CD4-positive, alpha-beta T cell (primary cell): ENCODE measurements around the gene RTN4RL1. TPM values are rescaled to one million over a fixed set of nuclear protein-coding genes. Genes with fewer than 3 reads are reported as not detected.

Source experiments
- ATAC-seq: fragments of 200-7000 bp; cut with Tn5 transposase; one replicate; pipeline ENCODE4 v1.10.0; 2022; ENCODE audit warnings: mild to moderate bottlenecking; ENCODE audit not compliant: poor library complexity
- CTCF ChIA-PET: fragments of 350-600 bp; sonication (Branson Sonifier 250); formaldehyde crosslinking; loops from one replicate; lab custom pipeline; 2021; ENCODE audit warnings: antibody characterized with exemption, inconsistent platforms; lab: Charles Lee
- POLR2A ChIA-PET: fragments of 350-600 bp; sonication (Branson Sonifier 250); formaldehyde crosslinking; loops from one replicate; lab custom pipeline; 2021; ENCODE audit warnings: antibody characterized with exemption, inconsistent platforms; lab: Charles Lee
- DNase-seq, 14 experiments: peaks; one replicate each; pipeline ENCODE4 v3.0.0-alpha.2; 2013 to 2020; ENCODE audit warnings: mixed read lengths in 2 of 14
- H3K27ac ChIP-seq, 2 donors: one replicate each; pipeline versions ENCODE4 v1.5.1 to v1.7.0; 2013; ENCODE audit warnings: low read length in 2 of 2, low read depth in 1 of 2, mild to moderate bottlenecking in 1 of 2
- H3K27me3 ChIP-seq, 2 experiments: 1 replicate in 1 of 2; 2 replicates in 1 of 2; pipeline versions ENCODE4 v1.6.1 to v1.7.0; 2013; ENCODE audit warnings: low read length in 2 of 2, control low read depth in 1 of 2, mild to moderate bottlenecking in 1 of 2, moderate library complexity in 1 of 2; ENCODE audit not compliant: insufficient read depth in 2 of 2, control insufficient read depth in 1 of 2
- H3K36me3 ChIP-seq: one replicate; pipeline ENCODE4 v1.6.1; 2013; ENCODE audit warnings: low read length, control low read depth; ENCODE audit not compliant: insufficient read depth
- H3K4me1 ChIP-seq: one replicate; pipeline ENCODE4 v1.6.1; 2013; ENCODE audit warnings: low read length, control low read depth; ENCODE audit not compliant: insufficient read depth
- H3K4me3 ChIP-seq: one replicate; pipeline ENCODE4 v1.5.1; 2013; ENCODE audit warnings: mild to moderate bottlenecking, low read length, moderate library complexity
- H3K9me3 ChIP-seq, 2 experiments: 1 replicate in 1 of 2; 2 replicates in 1 of 2; pipeline versions ENCODE4 v1.6.1 to v1.7.0; 2013; ENCODE audit warnings: low read length in 2 of 2, mild to moderate bottlenecking in 2 of 2, control low read depth in 1 of 2, moderate library complexity in 1 of 2; ENCODE audit not compliant: control insufficient read depth in 1 of 2, insufficient read depth in 1 of 2
- H3K27ac Mint-ChIP-seq: one replicate; pipeline ENCODE4 v1.8.0; 2020; ENCODE audit warnings: mixed read lengths
- H3K27me3 Mint-ChIP-seq: one replicate; pipeline ENCODE4 v1.8.0; 2021; ENCODE audit warnings: mixed read lengths
- H3K36me3 Mint-ChIP-seq: one replicate; pipeline ENCODE4 v1.8.0; 2021; ENCODE audit warnings: low read depth, mixed read lengths
- H3K4me1 Mint-ChIP-seq: one replicate; pipeline ENCODE4 v1.8.0; 2021; ENCODE audit warnings: low read depth, mixed read lengths
- H3K4me3 Mint-ChIP-seq: one replicate; pipeline ENCODE4 v1.8.0; 2020; ENCODE audit warnings: mild to moderate bottlenecking, mixed read lengths
- H3K9me3 Mint-ChIP-seq: one replicate; pipeline ENCODE4 v1.8.0; 2020; ENCODE audit warnings: mixed read lengths
- intact Hi-C, 2 experiments: fragments of 100-400 bp; cut with DNase I in 1 of 2; cut with micrococcal nuclease in 1 of 2; formaldehyde crosslinking; loops; one replicate each; pipeline versions ENCODE4 v1.15.1 to v1.9.0; 2023 to 2025; cut with DNase I, micrococcal nuclease
- total RNA-seq, 174 experiments: library from RNA in 2 of 174; stranded (reverse) in 2 of 174; gene quantifications; one replicate each; pipeline ENCODE4 v1.2.3 and lab custom pipeline; 2021 to 2026
- TF ChIP-seq, protein P1 (sequence below): fragments of 200-600 bp; IDR thresholded peaks from one replicate; pipeline ENCODE4 v1.8.0; 2022; ENCODE audit warnings: antibody characterized with exemption, mild to moderate bottlenecking

Gene RTN4RL1
- total RNA-seq, 2 experiments from 2014 or later, result 0.06 to 0.11 TPM

DNA sequence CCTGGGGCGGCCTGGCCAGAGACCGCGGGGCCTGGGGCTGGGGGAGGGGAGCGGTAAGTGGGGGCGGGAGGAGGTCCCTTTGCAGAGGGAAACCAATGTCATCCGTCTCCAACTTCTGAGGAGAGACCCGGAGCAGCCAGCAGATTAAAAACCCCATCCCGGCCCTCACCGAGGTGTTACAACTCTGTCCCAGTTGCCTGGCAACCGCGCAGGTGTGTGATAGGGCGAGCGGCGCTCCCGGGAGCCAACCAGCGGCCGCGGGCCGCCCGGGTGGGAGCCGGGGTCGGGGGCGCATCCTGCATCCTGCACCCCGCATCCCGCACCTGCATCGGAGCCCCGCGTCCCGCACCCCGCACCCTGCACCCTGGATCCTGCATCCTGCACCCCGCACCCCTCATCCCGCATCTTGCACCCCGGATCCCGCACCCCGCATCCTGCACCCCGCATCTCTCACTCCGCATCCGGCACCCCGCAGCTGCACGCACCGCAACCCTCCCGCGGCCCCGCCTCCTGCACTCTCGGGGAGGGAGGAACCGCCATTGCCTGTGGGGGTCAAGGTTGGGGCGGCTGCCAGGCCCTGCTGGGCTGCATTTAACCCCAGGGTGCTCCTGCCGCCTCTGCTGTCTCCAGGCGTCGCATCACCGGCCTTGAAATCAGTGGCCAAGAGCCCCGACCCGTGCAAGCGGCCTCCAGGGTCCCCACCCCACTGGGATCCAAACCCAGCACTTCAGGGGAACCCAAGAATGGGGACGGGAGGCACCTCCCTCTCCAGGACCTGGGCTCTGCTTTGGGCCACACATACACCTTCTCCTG lies 47.3 kb downstream of the RTN4RL1 start:
- no peak for DNase-seq
- peaks cover 12% of the 10 kb centered on the region for H3K4me1 Mint-ChIP-seq
- H3K27me3 Mint-ChIP-seq, result peaks cover 29% of the 10 kb centered on the region

GRCh38 chr17:1976683-1977064 lies 48.5 kb downstream of the RTN4RL1 start:
- ATAC-seq (no peak), DNase-seq (no peak)
- Mint-ChIP-seq H3K27ac (no peak overlapping the region), H3K4me1 (peaks cover 18% of the 10 kb centered on the region), H3K27me3 (peaks cover 35% of the 10 kb centered on the region), H3K36me3 (no peaks in the 10 kb centered on the region), H3K9me3 (no peaks in the 10 kb centered on the region), H3K4me3 (no peak overlapping the region)
- ChIA-PET POLR2A (no interaction called here), CTCF (no interaction called here)
- H3K9me3 ChIP-seq, result no peaks in the 10 kb centered on the region
- no peak overlapping the region for H3K4me3 ChIP-seq
- H3K27ac ChIP-seq, result no peak overlapping the region
- intact Hi-C loops, result no loop called here
- H3K27me3 ChIP-seq, result peaks cover 14 to 19% of the 10 kb centered on the region in 2 experiments
- peaks cover 13% of the 10 kb centered on the region for H3K4me1 ChIP-seq
- H3K36me3 ChIP-seq, result no peaks in the 10 kb centered on the region
- TF ChIP-seq, protein P1, sequence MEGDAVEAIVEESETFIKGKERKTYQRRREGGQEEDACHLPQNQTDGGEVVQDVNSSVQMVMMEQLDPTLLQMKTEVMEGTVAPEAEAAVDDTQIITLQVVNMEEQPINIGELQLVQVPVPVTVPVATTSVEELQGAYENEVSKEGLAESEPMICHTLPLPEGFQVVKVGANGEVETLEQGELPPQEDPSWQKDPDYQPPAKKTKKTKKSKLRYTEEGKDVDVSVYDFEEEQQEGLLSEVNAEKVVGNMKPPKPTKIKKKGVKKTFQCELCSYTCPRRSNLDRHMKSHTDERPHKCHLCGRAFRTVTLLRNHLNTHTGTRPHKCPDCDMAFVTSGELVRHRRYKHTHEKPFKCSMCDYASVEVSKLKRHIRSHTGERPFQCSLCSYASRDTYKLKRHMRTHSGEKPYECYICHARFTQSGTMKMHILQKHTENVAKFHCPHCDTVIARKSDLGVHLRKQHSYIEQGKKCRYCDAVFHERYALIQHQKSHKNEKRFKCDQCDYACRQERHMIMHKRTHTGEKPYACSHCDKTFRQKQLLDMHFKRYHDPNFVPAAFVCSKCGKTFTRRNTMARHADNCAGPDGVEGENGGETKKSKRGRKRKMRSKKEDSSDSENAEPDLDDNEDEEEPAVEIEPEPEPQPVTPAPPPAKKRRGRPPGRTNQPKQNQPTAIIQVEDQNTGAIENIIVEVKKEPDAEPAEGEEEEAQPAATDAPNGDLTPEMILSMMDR, result no peak

More for the DNA sequence above, 47.3 kb downstream of the RTN4RL1 start:
- CTCF ChIA-PET, result interaction anchor here (0.6 kb wide), 1 partner anchor 75 kb away, joined by 4 read pairs; no protein-coding TSS in a partner anchor
- no peak overlapping the region for H3K4me3 ChIP-seq
- Mint-ChIP-seq H3K4me3 (no peak overlapping the region), H3K36me3 (no peaks in the 10 kb centered on the region), H3K9me3 (no peaks in the 10 kb centered on the region), H3K27ac (no peak overlapping the region)
- POLR2A ChIA-PET, result no interaction called here
- TF ChIP-seq, protein P1, result no peak
- intact Hi-C loops, result no loop called here
- H3K36me3 ChIP-seq, result no peaks in the 10 kb centered on the region
- no peaks in the 10 kb centered on the region for H3K9me3 ChIP-seq
- no peak overlapping the region for H3K27ac ChIP-seq
- no peak for ATAC-seq
- H3K27me3 ChIP-seq, result peaks cover 14 to 19% of the 10 kb centered on the region in 2 experiments
- H3K4me1 ChIP-seq, result peaks cover 8% of the 10 kb centered on the region

GRCh38 chr17:1976000-1976682 lies 49.0 kb downstream of the RTN4RL1 start:
- H3K4me3 Mint-ChIP-seq, result no peak overlapping the region
- H3K9me3 ChIP-seq, result no peaks in the 10 kb centered on the region
- H3K27ac ChIP-seq, result no peak overlapping the region
- no peaks in the 10 kb centered on the region for H3K36me3 Mint-ChIP-seq
- intact Hi-C loops, result no loop called here
- TF ChIP-seq, protein P1, result no peak
- ATAC-seq, result no peak
- POLR2A ChIA-PET, result no interaction called here
- no peaks in the 10 kb centered on the region for H3K9me3 Mint-ChIP-seq
- H3K4me3 ChIP-seq, result no peak overlapping the region
- H3K27me3 Mint-ChIP-seq, result peaks cover 38% of the 10 kb centered on the region
- peak in 1 of 14 experiments; percentile 14 for DNase-seq
- CTCF ChIA-PET, result no interaction called here
- peaks cover 14 to 19% of the 10 kb centered on the region in 2 experiments for H3K27me3 ChIP-seq
- peaks cover 18% of the 10 kb centered on the region for H3K4me1 Mint-ChIP-seq
- peaks cover 13% of the 10 kb centered on the region for H3K4me1 ChIP-seq
- no peaks in the 10 kb centered on the region for H3K36me3 ChIP-seq
- H3K27ac Mint-ChIP-seq, result no peak overlapping the region
